Measurements from ENCODE around the gene HOXD8. TPM values are rescaled to one million over a fixed set of nuclear protein-coding genes. Genes with fewer than 3 reads are reported as not detected.

Gene HOXD8
- total and polyA plus RNA-seq, 2 of the 8 experiments (the other 6 are each of a cell fraction or from before 2014, with no cell fraction given): not detected

DNA sequence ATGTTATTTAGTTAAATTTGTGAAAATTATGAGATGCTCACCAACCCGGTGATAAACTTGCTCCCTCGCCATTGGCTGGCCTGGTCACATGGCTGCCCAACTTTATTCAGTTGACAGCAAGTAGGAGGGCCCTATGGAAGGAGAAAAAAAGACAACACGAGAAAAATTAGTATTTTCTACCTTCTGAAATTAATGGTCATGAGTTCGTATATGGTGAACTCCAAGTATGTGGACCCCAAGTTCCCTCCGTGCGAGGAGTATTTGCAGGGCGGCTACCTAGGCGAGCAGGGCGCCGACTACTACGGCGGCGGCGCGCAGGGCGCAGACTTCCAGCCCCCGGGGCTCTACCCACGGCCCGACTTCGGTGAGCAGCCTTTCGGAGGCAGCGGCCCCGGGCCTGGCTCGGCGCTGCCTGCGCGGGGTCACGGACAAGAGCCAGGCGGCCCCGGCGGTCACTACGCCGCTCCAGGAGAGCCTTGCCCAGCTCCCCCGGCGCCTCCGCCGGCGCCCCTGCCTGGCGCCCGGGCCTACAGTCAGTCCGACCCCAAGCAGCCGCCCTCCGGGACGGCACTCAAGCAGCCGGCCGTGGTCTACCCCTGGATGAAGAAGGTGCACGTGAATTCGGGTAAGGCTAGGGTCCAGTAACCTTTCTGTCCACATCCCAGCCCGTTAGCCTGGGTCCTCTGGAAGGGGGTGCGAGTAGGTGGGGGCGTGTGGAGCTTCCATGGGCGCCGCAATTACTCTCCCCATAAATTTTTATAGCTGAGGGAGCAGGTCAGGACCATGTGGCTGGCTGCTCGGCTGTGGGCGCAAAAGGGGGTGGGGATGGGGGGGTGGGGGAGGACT is 22.2 kb downstream of the HOXD8 start, which contains the start of gene HOXD4 (continued):
- TF ChIP-seq SUZ12 (IDR thresholded peaks at IDR 0.05; ENCODE audit: low read length) (peak; percentile 85), RAD21 (IDR thresholded peaks at IDR 0.05 in 1 of 2, conservative IDR thresholded peaks at IDR 0.05 in 1 of 2; ENCODE audit: low read depth in 2 of 2, low read length in 2 of 2) (no peak)
